Calu3 (cell line): Measurements from ENCODE around the gene CDH4. TPM values are rescaled to one million over a fixed set of nuclear protein-coding genes. Genes with fewer than 3 reads are reported as not detected.

ENCODE experiments used
- BruUV-seq: library from RNA; stranded (reverse); fragments of 400-500 nt; replicated peaks from 2 replicates; lab custom pipeline; 2021; lab: Mats Ljungman, UMichigan
- CTCF ChIA-PET: fragments of 300-600 bp; sonication (Branson Sonifier 250); formaldehyde crosslinking; loops from one replicate; lab custom pipeline; 2022; ENCODE audit warnings: antibody characterized with exemption; lab: Charles Lee
- DNase-seq: peaks from one replicate; pipeline ENCODE4 v3.0.0; 2022
- H3K27ac Mint-ChIP-seq: one replicate; pipeline ENCODE4 v1.8.0; 2022; ENCODE audit warnings: mixed read lengths; ENCODE audit not compliant: unreplicated experiment
- H3K27me3 Mint-ChIP-seq: one replicate; pipeline ENCODE4 v1.8.0; 2022; ENCODE audit warnings: mixed read lengths; ENCODE audit not compliant: unreplicated experiment
- H3K36me3 Mint-ChIP-seq: one replicate; pipeline ENCODE4 v1.8.0; 2022; ENCODE audit warnings: mild to moderate bottlenecking, moderate library complexity, mixed read lengths; ENCODE audit not compliant: insufficient read depth, unreplicated experiment
- H3K4me1 Mint-ChIP-seq: one replicate; pipeline ENCODE4 v1.8.0; 2022; ENCODE audit warnings: mild to moderate bottlenecking, low read depth, mixed read lengths; ENCODE audit not compliant: unreplicated experiment
- H3K4me3 Mint-ChIP-seq: one replicate; pipeline ENCODE4 v1.8.0; 2022; ENCODE audit warnings: mild to moderate bottlenecking, low read depth, moderate library complexity, mixed read lengths; ENCODE audit not compliant: unreplicated experiment
- H3K9me3 Mint-ChIP-seq: one replicate; pipeline ENCODE4 v1.8.0; 2022; ENCODE audit warnings: low read depth, mixed read lengths; ENCODE audit not compliant: unreplicated experiment
- CTCF ChIP-seq: fragments of 200-600 bp; IDR thresholded peaks from one replicate; pipeline ENCODE4 v1.8.0; 2022; ENCODE audit warnings: antibody characterized with exemption; ENCODE audit not compliant: unreplicated experiment
- intact Hi-C: fragments of 100-400 bp; cut with micrococcal nuclease; formaldehyde crosslinking; loops from one replicate; pipeline ENCODE4 v1.10.0; 2022; ENCODE audit not compliant: unreplicated experiment
- total RNA-seq: library from RNA; stranded (reverse); gene quantifications from 2 replicates; pipeline ENCODE4 v1.2.3, GENCODE V29; 2022

CDH4 gene
- total RNA-seq, 1 experiment from 2014 or later, result not detected

GRCh38 chr20:61830241-61830930 lies 578.3 kb downstream of the CDH4 start:
- CTCF ChIA-PET, result no interaction called here
- no peak overlapping the region for H3K27ac Mint-ChIP-seq
- no peaks in the 10 kb centered on the region for H3K36me3 Mint-ChIP-seq
- H3K9me3 Mint-ChIP-seq, result no peaks in the 10 kb centered on the region
- intact Hi-C loops, result no loop called here
- H3K4me1 Mint-ChIP-seq, result no peaks in the 10 kb centered on the region
- TF ChIP-seq CTCF, result no peak
- no peak for DNase-seq
- peaks cover 48% of the 10 kb centered on the region for H3K27me3 Mint-ChIP-seq
- no TSS peak for BruUV-seq
- H3K4me3 Mint-ChIP-seq, result no peak overlapping the region

GRCh38 chr20:61830991-61831390 lies 578.9 kb downstream of the CDH4 start:
- Mint-ChIP-seq H3K9me3 (no peaks in the 10 kb centered on the region), H3K27me3 (peaks cover 48% of the 10 kb centered on the region), H3K4me3 (no peak overlapping the region), H3K36me3 (no peaks in the 10 kb centered on the region), H3K4me1 (no peaks in the 10 kb centered on the region), H3K27ac (no peak overlapping the region)
- no peak for TF ChIP-seq CTCF
- DNase-seq, result no peak
- intact Hi-C loops, result no loop called here
- CTCF ChIA-PET, result no interaction called here
- no TSS peak for BruUV-seq

GRCh38 chr20:61832181-61832580 lies 580.1 kb downstream of the CDH4 start:
- H3K27me3 Mint-ChIP-seq, result peaks cover 48% of the 10 kb centered on the region
- no peaks in the 10 kb centered on the region for H3K36me3 Mint-ChIP-seq

GRCh38 chr20:61833807-61834610 lies 581.9 kb downstream of the CDH4 start:
- Mint-ChIP-seq H3K9me3 (no peaks in the 10 kb centered on the region), H3K36me3 (no peaks in the 10 kb centered on the region), H3K4me1 (no peaks in the 10 kb centered on the region)

More at GRCh38 chr20:61832181-61832580, 580.1 kb downstream of the CDH4 start:
- no peak for TF ChIP-seq CTCF
- Mint-ChIP-seq H3K27ac (no peak overlapping the region), H3K4me3 (no peak overlapping the region), H3K4me1 (no peaks in the 10 kb centered on the region), H3K9me3 (no peaks in the 10 kb centered on the region)
- intact Hi-C loops, result no loop called here
- no peak for DNase-seq
- CTCF ChIA-PET, result no interaction called here
- no TSS peak for BruUV-seq

More at GRCh38 chr20:61833807-61834610, 581.9 kb downstream of the CDH4 start:
- BruUV-seq, result no TSS peak
- H3K27ac Mint-ChIP-seq, result no peak overlapping the region
- DNase-seq, result no peak
- H3K27me3 Mint-ChIP-seq, result peaks cover 48% of the 10 kb centered on the region
- intact Hi-C loops, result no loop called here
- TF ChIP-seq CTCF, result no peak
- CTCF ChIA-PET, result no interaction called here
- no peak overlapping the region for H3K4me3 Mint-ChIP-seq
